ENCODE results near the gene CD209.
"Not testable (repeated sequence)": the region's sequence is repeated elsewhere in the genome, so short reads cannot be mapped to it uniquely, and the experiment has no call there.

Gene CD209

GRCh38 chr19:7746903-7747884 lies at the start of gene CD209:
Gene CD209, minus strand, starts transcription at chr19:7747534. Its CDS starts 23 bp downstream, at chr19:7747511.
- no peak for DNase-seq (ENCODE audit: low spot score)

DNA sequence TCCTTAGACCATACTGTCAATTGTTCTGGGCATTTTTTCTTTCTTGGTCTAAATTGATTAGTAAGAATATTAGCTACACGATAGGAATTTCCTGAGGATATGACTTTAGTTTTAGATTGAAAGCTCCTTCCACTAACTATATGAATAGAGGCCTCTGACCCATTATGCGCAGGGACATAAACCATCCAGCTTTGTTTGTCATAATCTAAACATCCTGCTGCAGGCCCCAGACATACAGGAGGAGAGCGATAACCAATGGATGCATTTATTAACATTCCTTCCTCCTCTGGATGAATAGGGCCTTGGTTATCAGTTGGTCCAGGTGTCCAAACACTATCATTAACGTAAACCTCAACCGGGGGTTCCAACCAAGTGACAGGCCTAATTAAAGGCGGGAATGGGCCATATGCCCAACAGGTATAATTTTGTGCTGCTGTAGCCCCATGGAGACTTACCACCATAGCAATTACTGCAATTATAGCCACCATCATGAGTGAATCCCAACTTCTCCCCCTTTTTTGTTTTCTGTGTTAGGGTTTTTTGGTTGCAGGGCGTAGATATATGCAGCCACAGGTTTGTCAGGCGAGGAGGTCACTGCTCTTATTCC lies 48.3 kb upstream of the CD209 start:
- no peak for DNase-seq (ENCODE audit: low spot score)

DNA sequence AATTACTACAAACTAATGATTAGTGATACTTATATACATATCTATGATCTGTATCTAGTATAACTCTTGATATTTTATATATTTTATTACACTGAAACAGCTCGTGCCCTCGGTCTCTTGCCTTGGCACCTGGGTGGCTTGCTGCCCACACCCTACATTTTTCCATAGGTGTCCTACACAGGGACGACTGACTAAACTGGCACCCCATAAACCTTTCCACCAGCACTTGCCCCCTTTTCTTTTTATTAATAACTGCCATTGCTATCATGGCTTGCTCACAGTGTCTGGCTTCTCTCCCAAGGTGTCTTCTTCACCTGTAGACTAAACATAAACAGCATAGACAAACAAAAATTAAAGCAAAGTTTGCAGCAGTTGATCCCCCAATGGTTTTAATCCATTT lies 46.2 kb upstream of the CD209 start:
- no peak for DNase-seq (ENCODE audit: low spot score)

DNA sequence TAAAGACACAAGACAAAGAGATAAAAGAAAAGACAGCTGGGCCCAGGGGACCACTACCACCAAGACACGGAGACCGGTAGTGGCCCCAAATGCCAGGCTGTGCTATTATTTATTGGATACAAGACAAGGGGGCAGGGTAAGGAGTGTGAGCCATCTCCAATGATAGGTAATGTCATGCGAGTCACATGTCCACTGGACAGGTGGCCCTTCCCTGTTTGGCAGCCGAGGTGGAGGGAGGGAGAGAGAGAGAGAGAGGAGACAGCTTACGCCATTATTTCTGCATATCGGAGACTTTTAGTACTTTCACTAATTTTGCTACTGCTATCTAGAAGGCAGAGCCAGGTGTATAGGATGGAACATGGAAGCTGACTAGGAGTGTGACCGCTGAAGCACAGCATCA lies 45.4 kb upstream of the CD209 start:
- not testable (repeated sequence) for DNase-seq (ENCODE audit: low spot score)

DNA sequence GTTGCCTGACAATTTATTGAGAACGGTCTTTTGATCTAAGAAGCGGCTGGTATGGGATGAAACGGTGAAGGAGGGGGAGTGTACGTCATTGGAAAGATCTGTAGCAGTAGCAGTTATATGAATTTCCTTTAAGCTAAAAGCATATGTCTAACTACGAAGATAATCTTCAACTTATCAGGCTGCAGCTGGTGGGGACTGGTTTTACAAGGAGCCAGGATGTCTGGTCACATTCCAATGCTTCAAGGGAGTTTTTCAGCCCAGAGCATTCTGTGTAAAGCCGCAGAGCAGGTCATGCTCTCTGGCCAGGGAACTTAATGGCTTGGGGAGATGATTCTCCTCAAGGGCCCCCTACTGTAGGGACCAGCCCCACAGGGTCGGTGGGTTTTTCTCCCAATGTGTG lies 44.9 kb upstream of the CD209 start:
- DNase-seq (ENCODE audit: low spot score) = no peak

- no peak for DNase-seq (ENCODE audit: low spot score)
These were observed 43.1 kb upstream of the CD209 start for GRCh38 chr19:7790416-7790815.

- peak; percentile 11 for DNase-seq (ENCODE audit: low spot score)
These were observed 42.1 kb upstream of the CD209 start for GRCh38 chr19:7789447-7789846.

DNA sequence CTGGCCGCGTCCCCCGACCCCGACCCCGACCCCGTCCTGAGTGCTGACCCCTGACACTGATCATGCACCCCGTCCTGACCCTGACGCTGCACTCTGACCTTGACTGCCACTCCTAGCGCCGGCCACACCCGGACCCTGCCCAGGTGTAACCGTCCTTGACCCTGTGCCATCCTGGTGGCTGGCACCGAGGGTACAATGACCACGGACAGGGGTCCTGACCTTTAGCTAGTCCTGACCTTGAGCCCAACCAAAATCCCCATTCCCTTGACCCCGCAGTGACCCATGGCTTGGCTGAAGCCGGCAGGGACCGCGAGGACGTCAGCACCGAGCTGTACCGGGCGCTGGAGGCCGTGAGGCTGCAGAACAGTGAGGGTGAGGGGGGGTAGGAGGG lies 41.6 kb upstream of the CD209 start:
- DNase-seq (ENCODE audit: low spot score) = no peak

DNA sequence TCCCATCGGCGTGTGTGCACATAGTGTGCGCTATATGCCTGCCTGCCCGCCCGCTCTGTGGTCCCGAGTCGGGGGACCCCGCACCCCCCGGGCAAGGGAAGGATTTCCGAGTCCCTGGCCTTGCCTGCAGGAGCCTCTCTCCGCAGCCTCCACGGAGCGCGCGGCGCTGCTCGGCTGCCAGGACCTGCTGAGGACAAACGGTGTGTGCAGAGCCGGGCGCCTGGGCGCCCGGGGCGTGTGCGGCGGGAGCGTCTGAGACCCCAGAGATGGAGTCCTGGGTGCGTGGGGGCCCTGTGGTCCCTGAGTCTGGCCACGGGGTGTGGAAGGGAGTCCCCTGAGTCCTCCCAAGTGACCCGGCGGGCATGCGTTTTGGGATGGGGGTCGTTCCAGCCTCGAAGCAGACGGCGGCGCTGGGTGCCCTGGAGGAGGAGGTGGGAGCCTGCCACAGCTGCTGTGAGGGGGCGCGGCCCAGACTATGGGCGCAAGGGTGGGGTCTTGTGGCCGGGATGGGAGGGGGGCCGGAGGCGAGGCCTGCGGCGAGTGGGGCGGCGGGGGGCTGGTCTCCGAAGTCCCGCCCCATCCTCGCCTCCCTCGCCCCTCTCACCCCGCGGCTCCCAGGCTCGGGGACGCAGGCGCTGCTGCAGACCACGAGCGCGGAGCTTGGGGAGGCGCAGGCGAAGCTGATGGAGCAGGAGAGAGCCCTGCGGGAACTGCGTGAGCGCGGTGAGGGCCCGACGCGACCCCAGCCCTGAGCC lies 41.0 kb upstream of the CD209 start:
- no peak for DNase-seq (ENCODE audit: low spot score)

DNA sequence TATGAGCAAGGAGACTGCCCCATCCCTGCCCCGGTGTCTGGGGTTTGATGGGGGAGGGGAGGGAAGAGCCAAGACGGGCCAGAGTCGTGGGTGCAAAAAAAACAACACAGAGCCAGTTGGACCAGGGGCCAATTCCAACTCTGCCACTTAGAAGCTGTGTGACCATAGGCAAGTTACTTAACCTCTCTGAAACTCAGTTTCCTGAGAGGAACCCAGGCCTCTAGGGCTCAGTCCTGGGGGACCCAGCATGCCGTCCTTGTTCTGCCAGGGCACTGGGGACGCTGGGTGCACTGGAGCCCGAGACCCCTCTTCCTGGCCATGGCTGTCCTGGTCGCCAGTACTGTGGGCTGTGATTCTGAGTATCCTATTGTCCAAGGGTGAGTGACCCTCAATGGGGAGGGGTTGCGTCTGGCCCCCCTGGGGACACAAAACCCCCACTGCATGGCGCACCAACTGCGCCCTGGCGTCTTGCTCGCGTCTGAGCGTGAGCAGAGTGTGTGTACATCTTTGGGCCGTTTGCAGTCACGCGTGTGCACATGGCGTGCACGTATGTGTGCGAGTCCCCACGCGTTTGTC lies 40.4 kb upstream of the CD209 start:
- DNase-seq (ENCODE audit: low spot score) = no peak

DNA sequence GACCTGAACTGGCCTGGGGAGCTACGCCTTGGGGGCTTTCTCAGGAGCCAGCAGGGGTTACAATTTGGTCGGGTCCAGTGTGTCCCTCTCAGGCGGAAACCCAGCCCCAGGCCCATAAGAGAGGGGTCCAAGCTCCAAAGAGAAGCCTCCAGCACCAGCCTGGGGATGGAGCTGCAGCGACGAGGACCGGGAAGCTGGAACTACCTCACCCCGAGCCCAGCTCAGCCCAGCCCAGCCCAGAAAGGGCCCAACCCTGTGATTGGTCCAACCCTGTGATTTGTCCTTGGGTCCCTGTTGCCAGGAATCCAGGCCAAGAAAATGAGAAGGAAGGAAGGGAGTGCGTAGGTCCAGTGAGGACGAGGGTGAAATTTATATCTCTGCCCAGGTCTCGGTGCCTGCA lies 39.8 kb upstream of the CD209 start:
- DNase-seq (ENCODE audit: low spot score) = no peak

DNA sequence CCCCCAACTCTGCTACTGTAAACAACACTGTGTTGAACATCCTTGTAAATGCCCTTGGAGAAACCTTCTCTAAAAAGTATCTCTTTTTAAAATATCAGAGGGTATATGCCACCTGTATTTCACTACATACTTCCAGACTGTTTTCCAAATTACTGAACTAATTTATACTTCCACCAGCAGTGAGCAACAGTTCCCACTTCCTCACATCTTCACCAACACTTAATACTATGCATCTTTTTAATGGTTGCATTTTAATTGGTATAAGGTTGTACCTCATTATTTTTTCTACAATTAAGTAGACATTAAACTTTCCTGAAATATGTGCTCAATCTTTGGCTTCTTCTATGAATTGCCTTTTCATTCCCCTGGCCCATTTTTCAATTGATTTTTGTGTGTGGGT lies 37.5 kb upstream of the CD209 start:
- no peak for DNase-seq (ENCODE audit: low spot score)

DNA sequence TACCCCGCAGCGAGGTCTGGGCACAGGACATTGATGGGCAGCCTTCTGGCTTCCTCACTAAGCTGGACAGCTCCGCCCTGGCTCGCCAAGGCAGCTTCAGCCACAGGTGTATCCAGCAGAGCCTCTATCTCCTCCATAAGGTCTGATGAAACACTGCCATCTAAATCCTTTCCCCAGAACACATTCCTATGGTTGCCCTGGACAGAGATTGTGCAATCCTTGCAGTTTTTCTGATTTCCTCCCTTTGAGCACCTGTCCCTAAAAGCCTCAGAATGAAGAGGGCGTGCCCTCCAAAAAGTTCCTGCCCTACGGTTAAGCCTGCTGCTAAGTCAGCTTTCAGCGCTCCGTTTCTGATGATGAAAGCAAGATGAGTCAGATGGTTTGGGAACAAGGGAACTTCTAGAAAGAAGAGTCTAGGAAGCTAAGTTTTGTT lies 36.7 kb upstream of the CD209 start:
- DNase-seq (ENCODE audit: low spot score) = no peak

DNA sequence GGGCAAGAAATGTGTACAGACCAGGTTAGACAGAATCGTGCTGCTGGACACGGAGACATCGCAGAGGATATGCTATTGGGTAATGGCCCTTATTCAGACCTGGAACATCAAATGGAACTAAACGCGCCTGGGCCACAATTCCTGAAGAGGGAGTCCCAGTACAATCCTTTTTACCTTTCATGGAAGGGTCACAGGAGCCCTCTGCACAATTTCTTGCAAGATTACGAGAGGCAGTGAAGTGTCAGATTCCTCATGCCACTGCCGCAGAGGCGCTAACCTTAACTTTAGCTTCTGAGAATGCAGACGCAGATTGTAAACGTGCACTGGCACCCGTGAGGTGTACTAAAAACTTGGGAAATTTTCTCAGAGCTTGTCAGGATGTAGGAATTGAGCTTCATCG lies 33.8 kb upstream of the CD209 start:
- no peak for DNase-seq (ENCODE audit: low spot score)

GRCh38 chr19:7779631-7780486 lies 32.5 kb upstream of the CD209 start:
- DNase-seq (ENCODE audit: low spot score) = no peak

DNA sequence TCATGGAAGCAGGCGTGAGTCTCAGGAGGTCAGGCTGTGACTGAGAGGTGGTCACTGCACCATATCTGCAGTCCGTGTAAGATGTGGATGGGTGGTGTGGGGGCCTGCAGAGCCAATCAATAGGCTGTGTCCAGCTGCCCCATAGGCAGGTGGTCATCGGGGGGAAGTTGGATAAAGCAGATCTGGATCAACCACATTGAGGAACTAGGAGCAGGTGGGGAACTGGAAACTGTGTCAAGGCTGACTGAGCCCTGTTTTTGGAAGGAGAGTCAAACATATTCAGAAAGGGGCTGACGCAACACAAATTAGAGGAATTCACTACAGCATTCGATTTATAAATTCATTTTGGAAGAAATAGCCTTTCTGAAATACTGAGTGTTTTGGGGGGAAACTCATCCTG lies 30.7 kb upstream of the CD209 start:
- DNase-seq (ENCODE audit: low spot score) = no peak

DNA sequence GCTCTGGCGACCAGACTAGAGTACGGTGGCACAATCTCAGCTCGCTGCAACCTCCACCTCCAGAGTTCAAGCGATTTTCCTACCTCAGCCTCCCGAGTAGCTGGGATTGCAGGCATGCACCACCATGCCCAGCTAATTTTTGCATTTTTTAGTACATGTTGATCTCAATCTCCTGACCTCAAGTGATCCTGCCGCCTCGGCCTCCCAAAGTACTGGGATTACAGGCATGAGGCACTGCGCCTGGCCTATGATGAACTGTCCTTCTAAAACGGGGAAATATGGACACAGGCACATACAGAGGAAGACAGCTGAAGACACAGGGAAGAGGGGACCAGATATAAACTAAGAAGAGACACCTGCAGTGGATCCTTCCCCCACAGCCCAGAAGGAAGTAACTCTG lies 28.4 kb upstream of the CD209 start:
- DNase-seq (ENCODE audit: low spot score) = no peak

DNA sequence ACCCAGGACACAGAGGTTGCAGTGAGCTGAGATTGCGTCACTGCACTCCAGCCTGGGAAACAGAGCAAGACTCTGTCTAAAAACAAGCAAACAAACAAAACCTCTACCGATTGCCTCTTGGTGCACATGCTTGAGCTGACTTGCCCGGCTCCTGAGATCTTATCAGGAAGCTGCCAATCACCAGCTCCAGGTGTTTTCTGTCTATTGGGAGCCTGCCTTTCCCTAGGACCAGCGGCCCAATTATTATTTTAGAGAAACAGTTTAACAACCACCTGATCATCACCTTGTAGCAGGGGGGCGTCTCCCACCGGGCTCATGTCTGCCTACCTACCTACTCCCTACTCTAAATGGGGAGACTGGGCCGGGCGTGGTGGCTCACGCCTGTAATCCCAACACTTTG lies 26.5 kb upstream of the CD209 start:
- DNase-seq (ENCODE audit: low spot score) = no peak

DNA sequence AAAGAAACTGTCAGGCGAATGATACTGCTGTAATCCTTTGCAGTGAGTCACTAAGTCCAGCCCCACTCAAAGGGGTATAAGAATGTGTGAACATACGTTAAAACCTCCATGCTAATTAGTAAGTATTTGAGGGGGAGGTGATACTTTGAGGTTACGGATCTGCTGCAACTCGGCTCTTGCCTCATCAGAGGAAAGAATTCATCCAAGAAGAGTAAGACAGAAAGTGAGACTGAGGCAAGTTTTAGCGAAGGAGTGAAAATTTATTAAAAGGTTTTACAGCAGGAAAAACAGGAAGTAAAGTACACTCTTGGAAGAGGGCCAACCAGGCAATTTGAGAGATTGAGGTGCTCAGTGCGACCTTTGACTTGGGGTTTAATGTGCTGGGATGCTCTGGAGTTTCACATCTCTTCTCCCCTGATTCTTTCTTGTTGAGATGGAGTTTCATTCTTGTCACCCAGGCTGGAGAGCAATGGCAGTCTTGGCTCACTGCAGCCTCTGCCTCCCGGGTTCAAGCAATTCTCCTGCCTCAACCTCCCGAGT lies 25.5 kb upstream of the CD209 start:
- peak; percentile 52 for DNase-seq (ENCODE audit: low spot score)

DNA sequence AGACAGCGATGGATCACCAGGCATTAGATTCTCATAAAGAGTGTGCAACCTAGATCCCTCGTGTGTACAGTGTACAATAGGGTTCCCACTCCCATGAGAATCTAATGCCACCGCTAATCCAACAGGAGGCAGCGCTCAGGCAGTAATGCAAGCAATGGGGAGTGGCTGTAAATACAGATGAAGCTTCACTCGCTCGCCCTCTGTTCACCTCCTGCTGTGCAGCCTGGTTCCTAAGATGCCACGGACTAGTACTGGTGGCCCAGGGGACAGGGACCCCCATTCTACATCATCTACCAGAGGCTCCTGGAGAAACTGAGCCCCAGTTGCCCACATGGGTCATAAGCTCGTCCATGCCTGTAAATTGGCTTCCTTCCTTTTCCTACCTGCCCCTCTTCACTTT lies 23.7 kb upstream of the CD209 start:
- no peak for DNase-seq (ENCODE audit: low spot score)

- DNase-seq (ENCODE audit: low spot score) = no peak
These were observed 21.8 kb upstream of the CD209 start for GRCh38 chr19:7769171-7769570.

Data from CD4-positive, alpha-beta T cell treated with Interleukin-2 at 100 ng/mL for 4 hours (primary cell).